GM23338 (cell line): ENCODE data around the gene SLC2A2. TPM values are rescaled to one million over a fixed set of nuclear protein-coding genes. Genes with fewer than 3 reads are reported as not detected.
A peak's percentile ranks its signal among the peaks of the same experiment; 100 is the strongest.

Experiments used
- ATAC-seq: fragments of 200-7000 bp; cut with Tn5 transposase; 3 replicates; pipeline ENCODE4 v1.9.1; 2020
- DNase-seq: peaks from one replicate; pipeline ENCODE4 v3.0.0-alpha.2; 2015; ENCODE audit warnings: low spot score
- H2AFZ ChIP-seq: fragments of 200-600 bp; sonication (generic); 2 replicates; pipeline ENCODE4 v1.8.0; 2016; ENCODE audit warnings: antibody characterized with exemption, mild to moderate bottlenecking, moderate library complexity
- H3F3A ChIP-seq: fragments of 200-600 bp; sonication (generic); replicated peaks from 2 replicates; pipeline ENCODE4 v1.8.0; 2017; ENCODE audit warnings: antibody characterized with exemption, mixed run types, low read depth
- H3K27ac ChIP-seq: fragments of 200-600 bp; sonication (generic); 2 replicates; pipeline ENCODE4 v1.6.1; 2016; ENCODE audit warnings: low read depth
- H3K27me3 ChIP-seq: fragments of 200-600 bp; sonication (generic); 2 replicates; pipeline ENCODE4 v1.8.0; 2016; ENCODE audit warnings: mild to moderate bottlenecking, mixed run types, moderate library complexity; ENCODE audit not compliant: insufficient read depth
- H3K36me3 ChIP-seq: fragments of 200-600 bp; sonication (generic); 2 replicates; pipeline ENCODE4 v1.8.0; 2016; ENCODE audit warnings: mild to moderate bottlenecking; ENCODE audit not compliant: insufficient read depth
- H3K4me1 ChIP-seq: fragments of 200-600 bp; sonication (generic); 2 replicates; pipeline ENCODE4 v1.8.0; 2016; ENCODE audit warnings: mild to moderate bottlenecking, moderate library complexity; ENCODE audit not compliant: insufficient read depth
- H3K4me2 ChIP-seq: fragments of 200-600 bp; sonication (generic); 2 replicates; pipeline ENCODE4 v1.7.1; 2017; ENCODE audit warnings: mixed run types
- H3K4me3 ChIP-seq: fragments of 200-600 bp; sonication (generic); 2 replicates; pipeline ENCODE4 v1.6.1; 2016; ENCODE audit warnings: mixed run types
- H3K79me2 ChIP-seq: fragments of 200-600 bp; sonication (generic); replicated peaks from 2 replicates; pipeline ENCODE4 v1.8.0; 2017; ENCODE audit warnings: mild to moderate bottlenecking; ENCODE audit not compliant: insufficient read depth
- H3K9me2 ChIP-seq: fragments of 200-600 bp; sonication (generic); 2 replicates; pipeline ENCODE4 v1.8.0; 2017; ENCODE audit not compliant: insufficient read depth
- H4K20me1 ChIP-seq: fragments of 200-600 bp; sonication (generic); replicated peaks from 2 replicates; pipeline ENCODE4 v1.8.0; 2017; ENCODE audit warnings: mild to moderate bottlenecking; ENCODE audit not compliant: insufficient read depth
- H3K27ac Mint-ChIP-seq: 2 replicates; pipeline ENCODE4 v1.8.0; 2020; ENCODE audit warnings: inconsistent platforms, mild to moderate bottlenecking, moderate library complexity, mixed read lengths
- H3K27me3 Mint-ChIP-seq: 3 replicates; pipeline ENCODE4 v1.8.0; 2022; ENCODE audit warnings: low read depth, mild to moderate bottlenecking, moderate library complexity, mixed read lengths, inconsistent platforms; ENCODE audit not compliant: insufficient read depth, poor library complexity
- H3K36me3 Mint-ChIP-seq: 3 replicates; pipeline ENCODE4 v1.8.0; 2021; ENCODE audit warnings: low read depth, mild to moderate bottlenecking, inconsistent platforms, moderate library complexity, mixed read lengths
- H3K4me1 Mint-ChIP-seq: 3 replicates; pipeline ENCODE4 v1.8.0; 2020; ENCODE audit warnings: mild to moderate bottlenecking, inconsistent platforms, mixed read lengths
- H3K4me3 Mint-ChIP-seq: 3 replicates; pipeline ENCODE4 v1.8.0; 2021; ENCODE audit warnings: moderate library complexity, mild to moderate bottlenecking, inconsistent platforms, mixed read lengths
- H3K9me3 Mint-ChIP-seq: 3 replicates; pipeline ENCODE4 v1.8.0; 2020; ENCODE audit warnings: moderate library complexity, mild to moderate bottlenecking, inconsistent platforms, mixed read lengths
- CREB1 ChIP-seq: fragments of 250-450 bp; sonication (Bioruptor Pico); IDR thresholded peaks from 2 replicates; pipeline ENCODE4 v1.5.0; 2020; ENCODE audit warnings: low read depth, mild to moderate bottlenecking, moderate library complexity
- CTCF ChIP-seq, 2 experiments: fragments of 200-600 bp in 1 of 2; sonication (generic) in 1 of 2; conservative IDR thresholded peaks; 2 replicates each; pipeline versions ENCODE4 v1.5.1 to v1.6.1; 2016 to 2017; ENCODE audit warnings: antibody characterized with exemption in 2 of 2, low read depth in 2 of 2, mild to moderate bottlenecking in 2 of 2, moderate library complexity in 1 of 2
- EZH2 ChIP-seq: fragments of 200-600 bp; sonication (generic); IDR thresholded peaks from one replicate; pipeline ENCODE4 v1.8.0; 2017; ENCODE audit warnings: antibody characterized with exemption, mild to moderate bottlenecking, low read depth; ENCODE audit not compliant: unreplicated experiment
- JUNB ChIP-seq: IDR thresholded peaks from one replicate; pipeline ENCODE4 v1.6.1; 2016; ENCODE audit warnings: antibody characterized with exemption; ENCODE audit not compliant: unreplicated experiment
- NANOG ChIP-seq: IDR thresholded peaks from 2 replicates; pipeline ENCODE4 v1.6.1; 2016; ENCODE audit warnings: antibody characterized with exemption, borderline replicate concordance
- POLR2AphosphoS5 ChIP-seq: IDR thresholded peaks from 2 replicates; pipeline ENCODE4 v1.6.1; 2016; ENCODE audit warnings: antibody characterized with exemption, low read depth
- REST ChIP-seq: IDR thresholded peaks from one replicate; pipeline ENCODE4 v1.6.1; 2018; ENCODE audit warnings: antibody characterized with exemption; ENCODE audit not compliant: unreplicated experiment
- STAT1 ChIP-seq: IDR thresholded peaks from one replicate; pipeline ENCODE4 v1.6.1; 2016; ENCODE audit warnings: antibody characterized with exemption; ENCODE audit not compliant: unreplicated experiment
- ZNF114 ChIP-seq: fragments of 250-450 bp; sonication (Bioruptor Pico); IDR thresholded peaks from 2 replicates; pipeline ENCODE4 v1.5.0; 2020; ENCODE audit warnings: mild to moderate bottlenecking, moderate library complexity
- ZNF331 ChIP-seq: fragments of 250-450 bp; sonication (Bioruptor Pico); IDR thresholded peaks from 2 replicates; pipeline ENCODE4 v1.5.0; 2020; ENCODE audit warnings: low read depth, mild to moderate bottlenecking, moderate library complexity
- ZNF462 ChIP-seq: fragments of 250-450 bp; sonication (Bioruptor Pico); IDR thresholded peaks from 2 replicates; pipeline ENCODE4 v1.5.0; 2020; ENCODE audit warnings: mild to moderate bottlenecking, moderate library complexity
- polyA plus RNA-seq: library from polyadenylated mRNA; unstranded; fragments of >200 nt; fragmentation: Nextera tagmentation; extraction: Ambion mirVana; gene quantifications from 2 replicates; pipeline ENCODE4 v1.2.1, GENCODE V29; 2016
- total RNA-seq: library from RNA; depleted of rRNA; stranded (reverse); fragments of >200 nt; shearing (Covaris generic); gene quantifications from 2 replicates; pipeline ENCODE4 v1.2.3, GENCODE V29; 2014

SLC2A2 gene
- total and polyA plus RNA-seq, 2 experiments from 2014 or later, result not detected

- no peak for TF ChIP-seq ZNF462 (CRISPR knock-in tag)
- no peak for TF ChIP-seq NANOG
- no peak for TF ChIP-seq CTCF (conservative IDR thresholded peaks at IDR 0.05; ENCODE audit: low read depth in 2 of 2)
- no peak for TF ChIP-seq POLR2AphosphoS5
- no peak for TF ChIP-seq EZH2
- TF ChIP-seq CREB1 (CRISPR knock-in tag), result no peak
- no peak for TF ChIP-seq STAT1
Observed at GRCh38 chr3:171038342-171038741, 11.8 kb upstream of the SLC2A2 start (continued).

- Histone ChIP-seq H3K4me1 (0 out of 2 replicates have a peak, but pooled peaks cover 3% of the 10 kb centered on the region), H3K4me3 (peak overlapping the region; percentile 50), H2AFZ (peak overlapping the region; percentile 91), H3K27ac (no peak overlapping the region), H3K27me3 (peaks cover 30% of the 10 kb centered on the region), H4K20me1 (no peaks in the 10 kb centered on the region), H3K4me2 (peak overlapping the region; percentile 72), H3K79me2 (no peaks in the 10 kb centered on the region), H3K9me2 (no peaks in the 10 kb centered on the region), H3K36me3 (no peaks in the 10 kb centered on the region), H3F3A (no peaks in the 10 kb centered on the region)
- H3K27ac Mint-ChIP-seq, result no peak overlapping the region
- H3K36me3 Mint-ChIP-seq, result no peaks in the 10 kb centered on the region
- H3K4me3 Mint-ChIP-seq, result no peak overlapping the region
- no peaks in the 10 kb centered on the region for H3K27me3 Mint-ChIP-seq
- peaks cover 2% of the 10 kb centered on the region; the same call in 2 of the 3 replicates for H3K4me1 Mint-ChIP-seq
- ATAC-seq (no peak), DNase-seq (no peak)
- H3K9me3 Mint-ChIP-seq, result no peaks in the 10 kb centered on the region
- no peak for TF ChIP-seq JUNB
- no peak for TF ChIP-seq ZNF331
- no peak for TF ChIP-seq REST
- TF ChIP-seq ZNF114 (CRISPR knock-in tag), result no peak
- TF ChIP-seq NANOG, result no peak
- no peak for TF ChIP-seq EZH2
- TF ChIP-seq CTCF (conservative IDR thresholded peaks at IDR 0.05; ENCODE audit: low read depth in 2 of 2), result no peak
Observed at GRCh38 chr3:171028779-171029232, 2.3 kb upstream of the SLC2A2 start.
